HEK293 (cell line): ENCODE data around the gene DIP2C.

Experiments used
- BCL11A ChIP-seq: fragments of 450-650 bp; formaldehyde crosslinking; IDR thresholded peaks from 2 replicates; pipeline ENCODE4 v1.5.1; 2016; ENCODE audit warnings: low read depth, missing biosample characterization, missing genetic modification characterization
- CTCF ChIP-seq: fragments of 450-650 bp; formaldehyde crosslinking; IDR thresholded peaks from 2 replicates; pipeline ENCODE4 v1.5.1; 2016; ENCODE audit warnings: missing biosample characterization, missing genetic modification characterization
- HOXC10 ChIP-seq: sonication (generic); formaldehyde crosslinking; IDR thresholded peaks from 2 replicates; pipeline ENCODE4 v1.8.1; 2023; ENCODE audit warnings: mild to moderate bottlenecking, missing genetic modification reagents
- KLF10 ChIP-seq: fragments of 450-650 bp; IDR thresholded peaks from 2 replicates; pipeline ENCODE4 v1.5.1; 2018; ENCODE audit warnings: missing biosample characterization, mild to moderate bottlenecking, missing genetic modification characterization
- PRDM1 ChIP-seq: fragments of 450-650 bp; formaldehyde crosslinking; IDR thresholded peaks from 2 replicates; pipeline ENCODE4; 2016; ENCODE audit warnings: missing biosample characterization, missing genetic modification characterization
- YY1 ChIP-seq: fragments of 450-650 bp; formaldehyde crosslinking; IDR thresholded peaks from 2 replicates; pipeline ENCODE4 v1.5.1; 2018; ENCODE audit warnings: missing biosample characterization, missing genetic modification characterization
- ZBTB49 ChIP-seq: fragments of 450-650 bp; formaldehyde crosslinking; IDR thresholded peaks from 2 replicates; pipeline ENCODE4 v1.5.1; 2016; ENCODE audit warnings: missing biosample characterization, missing genetic modification characterization, low read depth
- ZNF121 ChIP-seq: fragments of 450-650 bp; formaldehyde crosslinking; IDR thresholded peaks from 2 replicates; pipeline ENCODE4 v1.5.1; 2016; ENCODE audit warnings: missing biosample characterization, missing genetic modification characterization
- ZNF23 ChIP-seq: fragments of 450-650 bp; formaldehyde crosslinking; IDR thresholded peaks from 2 replicates; pipeline ENCODE4 v1.5.1; 2016; ENCODE audit warnings: missing biosample characterization, missing genetic modification characterization, borderline replicate concordance
- ZNF280D ChIP-seq: fragments of 450-650 bp; formaldehyde crosslinking; IDR thresholded peaks from 2 replicates; pipeline ENCODE4 v1.5.1; 2016; ENCODE audit warnings: missing biosample characterization, missing genetic modification characterization
- ZNF302 ChIP-seq: fragments of 450-650 bp; formaldehyde crosslinking; IDR thresholded peaks from 2 replicates; pipeline ENCODE4 v1.5.1; 2016; ENCODE audit warnings: missing biosample characterization, missing genetic modification characterization, low read depth
- ZNF341 ChIP-seq: fragments of 450-650 bp; formaldehyde crosslinking; IDR thresholded peaks from 2 replicates; pipeline ENCODE4; 2016; ENCODE audit warnings: low read depth, missing biosample characterization, missing genetic modification characterization
- ZNF549 ChIP-seq: fragments of 450-650 bp; IDR thresholded peaks from 2 replicates; pipeline ENCODE4 v1.5.1; 2018; ENCODE audit warnings: missing biosample characterization, missing genetic modification characterization, mild to moderate bottlenecking, inconsistent platforms, moderate library complexity
- TF ChIP-seq, protein P1 (sequence below): fragments of 450-650 bp; formaldehyde crosslinking; IDR thresholded peaks from 2 replicates; pipeline ENCODE4 v1.5.1; 2017; ENCODE audit warnings: missing biosample characterization, missing genetic modification characterization

DNA sequence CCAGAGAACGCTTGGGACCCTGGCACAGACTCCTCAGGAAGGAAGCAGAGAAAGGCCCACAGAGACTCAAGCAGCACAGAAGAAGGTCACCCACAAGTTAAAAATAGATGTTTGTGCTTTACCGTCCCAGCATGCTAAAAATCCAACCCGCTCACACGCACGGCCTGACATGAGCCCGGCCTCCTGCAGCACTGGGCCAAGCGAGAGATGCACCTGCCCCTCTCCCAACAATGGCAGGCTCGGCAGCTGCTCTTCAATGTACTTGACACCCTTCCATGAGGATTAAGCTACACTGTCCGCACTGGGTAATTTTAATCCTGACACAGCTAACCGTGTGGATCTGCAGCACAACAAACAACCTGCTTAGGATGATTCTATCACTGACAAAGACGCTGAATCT is 9.3 kb downstream of the DIP2C start:
- TF ChIP-seq BCL11A (tag by site-specific recombination) (no peak), KLF10 (no peak), CTCF (tag by site-specific recombination) (no peak), ZNF302 (tag by site-specific recombination) (no peak), ZNF280D (no peak), ZBTB49 (tag by site-specific recombination) (no peak), ZNF549 (tag by site-specific recombination) (no peak), ZNF23 (tag by site-specific recombination) (no peak), HOXC10 (no peak), ZNF121 (tag by site-specific recombination) (no peak), PRDM1 (tag by site-specific recombination) (no peak), YY1 (tag by site-specific recombination) (no peak), ZNF341 (tag by site-specific recombination) (no peak)
- TF ChIP-seq, protein P1, sequence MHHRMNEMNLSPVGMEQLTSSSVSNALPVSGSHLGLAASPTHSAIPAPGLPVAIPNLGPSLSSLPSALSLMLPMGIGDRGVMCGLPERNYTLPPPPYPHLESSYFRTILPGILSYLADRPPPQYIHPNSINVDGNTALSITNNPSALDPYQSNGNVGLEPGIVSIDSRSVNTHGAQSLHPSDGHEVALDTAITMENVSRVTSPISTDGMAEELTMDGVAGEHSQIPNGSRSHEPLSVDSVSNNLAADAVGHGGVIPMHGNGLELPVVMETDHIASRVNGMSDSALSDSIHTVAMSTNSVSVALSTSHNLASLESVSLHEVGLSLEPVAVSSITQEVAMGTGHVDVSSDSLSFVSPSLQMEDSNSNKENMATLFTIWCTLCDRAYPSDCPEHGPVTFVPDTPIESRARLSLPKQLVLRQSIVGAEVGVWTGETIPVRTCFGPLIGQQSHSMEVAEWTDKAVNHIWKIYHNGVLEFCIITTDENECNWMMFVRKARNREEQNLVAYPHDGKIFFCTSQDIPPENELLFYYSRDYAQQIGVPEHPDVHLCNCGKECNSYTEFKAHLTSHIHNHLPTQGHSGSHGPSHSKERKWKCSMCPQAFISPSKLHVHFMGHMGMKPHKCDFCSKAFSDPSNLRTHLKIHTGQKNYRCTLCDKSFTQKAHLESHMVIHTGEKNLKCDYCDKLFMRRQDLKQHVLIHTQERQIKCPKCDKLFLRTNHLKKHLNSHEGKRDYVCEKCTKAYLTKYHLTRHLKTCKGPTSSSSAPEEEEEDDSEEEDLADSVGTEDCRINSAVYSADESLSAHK (tag by site-specific recombination) = no peak
